HepG2 (cell line): ENCODE results near the gene NOL11. TPM values are rescaled to one million over a fixed set of nuclear protein-coding genes. Genes with fewer than 3 reads are reported as not detected.

Experiments
- ARHGAP35 ChIP-seq: sonication (generic); formaldehyde crosslinking; IDR thresholded peaks from 2 replicates; pipeline ENCODE4 v1.9.0; 2022; ENCODE audit warnings: mild to moderate bottlenecking, inconsistent platforms, moderate library complexity, missing genetic modification reagents, borderline replicate concordance
- GTF3A ChIP-seq: sonication (generic); formaldehyde crosslinking; conservative IDR thresholded peaks from 2 replicates; pipeline ENCODE4 v1.4.0; 2020; ENCODE audit warnings: mild to moderate bottlenecking, missing genetic modification reagents
- GZF1 ChIP-seq: sonication (generic); formaldehyde crosslinking; IDR thresholded peaks from 2 replicates; pipeline ENCODE4 v1.5.1; 2020; ENCODE audit warnings: mild to moderate bottlenecking, missing genetic modification reagents
- NFKBIZ ChIP-seq: IDR thresholded peaks from 2 replicates; pipeline ENCODE4 v1.6.1; 2018; ENCODE audit warnings: missing genetic modification reagents, missing compliant biosample characterization
- NR2F6 ChIP-seq, 2 experiments: IDR thresholded peaks; 2 replicates each; pipeline ENCODE4 v1.6.1; 2016; ENCODE audit warnings: antibody characterized with exemption in 1 of 2, mild to moderate bottlenecking in 1 of 2
- PAWR ChIP-seq: sonication (generic); formaldehyde crosslinking; IDR thresholded peaks from 2 replicates; pipeline ENCODE4 v1.4.0; 2020; ENCODE audit warnings: missing genetic modification reagents, mild to moderate bottlenecking, borderline replicate concordance
- POLR2AphosphoS5 ChIP-seq: IDR thresholded peaks from 2 replicates; pipeline ENCODE4 v1.6.1; 2012; ENCODE audit warnings: low read depth, low read length
- RFX5 ChIP-seq: IDR thresholded peaks from 2 replicates; pipeline ENCODE4 v1.6.1; 2011; ENCODE audit warnings: low read depth, low read length, improper control_type of control experiment
- XRCC5 ChIP-seq: fragments of 200-400 bp; formaldehyde crosslinking; optimal IDR thresholded peaks from 2 replicates; pipeline ENCODE3; 2017; ENCODE audit warnings: mild to moderate bottlenecking, low read length
- ZBTB7B ChIP-seq: sonication (generic); formaldehyde crosslinking; IDR thresholded peaks from 2 replicates; pipeline ENCODE4 v1.4.0; 2020; ENCODE audit warnings: missing genetic modification reagents
- ZKSCAN8 ChIP-seq: IDR thresholded peaks from 2 replicates; pipeline ENCODE4 v1.6.1; 2016; ENCODE audit warnings: borderline replicate concordance, missing genetic modification reagents, missing compliant biosample characterization
- ZNF430 ChIP-seq: sonication (generic); formaldehyde crosslinking; IDR thresholded peaks from 2 replicates; pipeline ENCODE4 v1.9.0; 2021; ENCODE audit warnings: mild to moderate bottlenecking, missing genetic modification reagents
- ZNF713 ChIP-seq: sonication (generic); formaldehyde crosslinking; IDR thresholded peaks from 2 replicates; pipeline ENCODE4 v1.4.0; 2020; ENCODE audit warnings: mild to moderate bottlenecking, missing genetic modification reagents
- polyA plus RNA-seq, 8 experiments: library from polyadenylated mRNA; depleted of rRNA in 3 of 8; stranded (reverse) in 7 of 8; unstranded in 1 of 8; fragments of >200 nt; fragmentation: Illumina TruSeq in 4 of 8; extraction: Trizol in 4 of 8; gene quantifications; 2 replicates each; pipeline versions ENCODE4 v1.2.1 to v1.2.3, GENCODE V29; 2011 to 2016; ENCODE audit warnings: low read depth in 4 of 8, missing spikeins in 1 of 8, mixed read lengths in 1 of 8; ENCODE audit not compliant: insufficient read depth in 1 of 8
- total RNA-seq, 5 experiments: library from RNA; depleted of rRNA; stranded (reverse); fragments of >200 nt; fragmentation: Illumina TruSeq; extraction: Trizol; gene quantifications; 2 replicates each; pipeline ENCODE4 v1.2.3, GENCODE V29; 2016; ENCODE audit warnings: low read depth in 1 of 5
- TF ChIP-seq, protein P1 (sequence below), 2 experiments: sonication (generic) in 1 of 2; formaldehyde crosslinking in 1 of 2; IDR thresholded peaks; 2 replicates each; pipeline versions ENCODE4 v1.5.1 to v1.6.1; 2011 to 2020; ENCODE audit warnings: borderline replicate concordance in 1 of 2, low read depth in 1 of 2, low read length in 1 of 2, mild to moderate bottlenecking in 1 of 2, missing genetic modification reagents in 1 of 2, moderate library complexity in 1 of 2
- TF ChIP-seq, protein P2 (sequence below): IDR thresholded peaks from 2 replicates; pipeline ENCODE4 v1.6.1; 2016; ENCODE audit warnings: missing compliant biosample characterization, missing genetic modification reagents, borderline replicate concordance
- TF ChIP-seq, protein P3 (sequence below): sonication (generic); formaldehyde crosslinking; IDR thresholded peaks from 2 replicates; pipeline ENCODE4 v1.5.0; 2020; ENCODE audit warnings: mild to moderate bottlenecking, missing genetic modification reagents, borderline replicate concordance
- TF ChIP-seq, protein P4 (sequence below): sonication (generic); formaldehyde crosslinking; IDR thresholded peaks from 2 replicates; pipeline ENCODE4 v1.4.0; 2020; ENCODE audit warnings: missing genetic modification reagents

Gene NOL11
- total and polyA plus RNA-seq, 2 of the 13 experiments (the other 11 are each of a cell fraction or from before 2014, with no cell fraction given): 45.8 to 124 TPM

DNA sequence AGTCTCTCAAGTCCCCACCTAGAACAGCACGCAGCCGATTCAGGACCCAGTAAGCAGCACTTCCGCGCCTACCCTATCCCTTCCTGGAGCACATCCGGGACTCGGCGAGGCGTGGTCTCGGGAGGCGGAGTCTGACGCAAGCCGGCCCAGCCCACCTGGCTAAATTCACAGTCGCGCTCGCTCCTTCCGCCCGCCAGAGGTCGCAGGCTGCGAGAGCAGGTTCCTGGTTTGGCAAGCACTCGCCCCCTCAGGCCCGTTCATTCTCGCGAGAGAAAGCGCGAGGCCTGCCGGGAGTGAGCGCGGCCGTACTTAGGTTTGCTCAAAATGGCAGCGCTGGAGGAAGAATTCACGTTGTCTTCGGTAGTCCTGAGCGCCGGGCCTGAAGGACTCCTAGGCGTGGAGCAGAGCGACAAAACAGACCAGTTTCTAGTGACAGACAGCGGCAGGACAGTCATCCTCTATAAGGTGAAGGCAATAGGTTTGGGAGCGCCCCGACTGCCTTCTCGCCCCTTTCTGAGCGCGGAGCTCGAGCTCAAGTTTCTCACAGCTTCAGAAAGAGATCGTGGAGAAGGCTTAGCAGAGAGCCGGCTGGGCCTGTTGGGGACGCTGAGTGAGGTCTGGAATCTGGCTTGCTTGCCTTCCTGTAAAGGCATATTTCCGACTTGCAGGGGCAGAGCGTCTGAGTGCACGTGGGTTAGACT is at the start of gene NOL11 (continued):
- TF ChIP-seq ZNF430 (CRISPR knock-in tag) (peak; percentile 79), GZF1 (CRISPR knock-in tag) (0 out of 2 replicates have a peak, but pooled peaks have one; percentile 64), XRCC5 (peak; percentile 99), PAWR (no peak; the same call in 1 of the 2 replicates), ZKSCAN8 (CRISPR knock-in tag) (peak; percentile 72), RFX5 (no peak; the same call in 1 of the 2 replicates), ZNF713 (CRISPR knock-in tag) (no peak), POLR2AphosphoS5 (peak; percentile 99), GTF3A (CRISPR knock-in tag) (peak; percentile 97; the same call in 1 of the 2 replicates), ZBTB7B (peak; percentile 84), NFKBIZ (peak; percentile 68), NR2F6 (IDR thresholded peaks at IDR 0.05) (no peak), NR2F6 (CRISPR knock-in tag; IDR thresholded peaks at IDR 0.05) (peak; percentile 78), ARHGAP35 (CRISPR knock-in tag) (peak; percentile 81; the same call in 1 of the 2 replicates)
- TF ChIP-seq, protein P1, sequence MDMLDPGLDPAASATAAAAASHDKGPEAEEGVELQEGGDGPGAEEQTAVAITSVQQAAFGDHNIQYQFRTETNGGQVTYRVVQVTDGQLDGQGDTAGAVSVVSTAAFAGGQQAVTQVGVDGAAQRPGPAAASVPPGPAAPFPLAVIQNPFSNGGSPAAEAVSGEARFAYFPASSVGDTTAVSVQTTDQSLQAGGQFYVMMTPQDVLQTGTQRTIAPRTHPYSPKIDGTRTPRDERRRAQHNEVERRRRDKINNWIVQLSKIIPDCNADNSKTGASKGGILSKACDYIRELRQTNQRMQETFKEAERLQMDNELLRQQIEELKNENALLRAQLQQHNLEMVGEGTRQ (IDR thresholded peaks at IDR 0.05; ENCODE audit: low read depth, low read length): no peak
- TF ChIP-seq, protein P1 (CRISPR knock-in tag; IDR thresholded peaks at IDR 0.05; ENCODE audit: borderline replicate concordance): peak; percentile 59; the same call in 1 of the 2 replicates
- TF ChIP-seq, protein P2, sequence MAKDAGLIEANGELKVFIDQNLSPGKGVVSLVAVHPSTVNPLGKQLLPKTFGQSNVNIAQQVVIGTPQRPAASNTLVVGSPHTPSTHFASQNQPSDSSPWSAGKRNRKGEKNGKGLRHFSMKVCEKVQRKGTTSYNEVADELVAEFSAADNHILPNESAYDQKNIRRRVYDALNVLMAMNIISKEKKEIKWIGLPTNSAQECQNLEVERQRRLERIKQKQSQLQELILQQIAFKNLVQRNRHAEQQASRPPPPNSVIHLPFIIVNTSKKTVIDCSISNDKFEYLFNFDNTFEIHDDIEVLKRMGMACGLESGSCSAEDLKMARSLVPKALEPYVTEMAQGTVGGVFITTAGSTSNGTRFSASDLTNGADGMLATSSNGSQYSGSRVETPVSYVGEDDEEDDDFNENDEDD (CRISPR knock-in tag): peak; percentile 75; the same call in 1 of the 2 replicates
- TF ChIP-seq, protein P3, sequence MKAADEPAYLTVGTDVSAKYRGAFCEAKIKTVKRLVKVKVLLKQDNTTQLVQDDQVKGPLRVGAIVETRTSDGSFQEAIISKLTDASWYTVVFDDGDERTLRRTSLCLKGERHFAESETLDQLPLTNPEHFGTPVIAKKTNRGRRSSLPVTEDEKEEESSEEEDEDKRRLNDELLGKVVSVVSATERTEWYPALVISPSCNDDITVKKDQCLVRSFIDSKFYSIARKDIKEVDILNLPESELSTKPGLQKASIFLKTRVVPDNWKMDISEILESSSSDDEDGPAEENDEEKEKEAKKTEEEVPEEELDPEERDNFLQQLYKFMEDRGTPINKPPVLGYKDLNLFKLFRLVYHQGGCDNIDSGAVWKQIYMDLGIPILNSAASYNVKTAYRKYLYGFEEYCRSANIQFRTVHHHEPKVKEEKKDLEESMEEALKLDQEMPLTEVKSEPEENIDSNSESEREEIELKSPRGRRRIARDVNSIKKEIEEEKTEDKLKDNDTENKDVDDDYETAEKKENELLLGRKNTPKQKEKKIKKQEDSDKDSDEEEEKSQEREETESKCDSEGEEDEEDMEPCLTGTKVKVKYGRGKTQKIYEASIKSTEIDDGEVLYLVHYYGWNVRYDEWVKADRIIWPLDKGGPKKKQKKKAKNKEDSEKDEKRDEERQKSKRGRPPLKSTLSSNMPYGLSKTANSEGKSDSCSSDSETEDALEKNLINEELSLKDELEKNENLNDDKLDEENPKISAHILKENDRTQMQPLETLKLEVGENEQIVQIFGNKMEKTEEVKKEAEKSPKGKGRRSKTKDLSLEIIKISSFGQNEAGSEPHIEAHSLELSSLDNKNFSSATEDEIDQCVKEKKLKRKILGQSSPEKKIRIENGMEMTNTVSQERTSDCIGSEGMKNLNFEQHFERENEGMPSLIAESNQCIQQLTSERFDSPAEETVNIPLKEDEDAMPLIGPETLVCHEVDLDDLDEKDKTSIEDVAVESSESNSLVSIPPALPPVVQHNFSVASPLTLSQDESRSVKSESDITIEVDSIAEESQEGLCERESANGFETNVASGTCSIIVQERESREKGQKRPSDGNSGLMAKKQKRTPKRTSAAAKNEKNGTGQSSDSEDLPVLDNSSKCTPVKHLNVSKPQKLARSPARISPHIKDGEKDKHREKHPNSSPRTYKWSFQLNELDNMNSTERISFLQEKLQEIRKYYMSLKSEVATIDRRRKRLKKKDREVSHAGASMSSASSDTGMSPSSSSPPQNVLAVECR (CRISPR knock-in tag): peak; percentile 95
- TF ChIP-seq, protein P4, sequence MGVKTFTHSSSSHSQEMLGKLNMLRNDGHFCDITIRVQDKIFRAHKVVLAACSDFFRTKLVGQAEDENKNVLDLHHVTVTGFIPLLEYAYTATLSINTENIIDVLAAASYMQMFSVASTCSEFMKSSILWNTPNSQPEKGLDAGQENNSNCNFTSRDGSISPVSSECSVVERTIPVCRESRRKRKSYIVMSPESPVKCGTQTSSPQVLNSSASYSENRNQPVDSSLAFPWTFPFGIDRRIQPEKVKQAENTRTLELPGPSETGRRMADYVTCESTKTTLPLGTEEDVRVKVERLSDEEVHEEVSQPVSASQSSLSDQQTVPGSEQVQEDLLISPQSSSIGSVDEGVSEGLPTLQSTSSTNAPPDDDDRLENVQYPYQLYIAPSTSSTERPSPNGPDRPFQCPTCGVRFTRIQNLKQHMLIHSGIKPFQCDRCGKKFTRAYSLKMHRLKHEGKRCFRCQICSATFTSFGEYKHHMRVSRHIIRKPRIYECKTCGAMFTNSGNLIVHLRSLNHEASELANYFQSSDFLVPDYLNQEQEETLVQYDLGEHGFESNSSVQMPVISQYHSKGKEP (CRISPR knock-in tag): peak; percentile 60; the same call in 1 of the 2 replicates
